H1 (cell line): Measurements from ENCODE around the gene NADSYN1. TPM values are rescaled to one million over a fixed set of nuclear protein-coding genes. Genes with fewer than 3 reads are reported as not detected.
A peak's percentile ranks its signal among the peaks of the same experiment; 100 is the strongest.

Experiments
- CTCF ChIA-PET: fragments of 300-600 bp; sonication (Branson Sonifier 250); formaldehyde crosslinking; loops from one replicate; lab custom pipeline; 2021; ENCODE audit not compliant: partially characterized antibody; lab: Charles Lee
- POLR2A ChIA-PET: fragments of 300-600 bp; sonication (Branson Sonifier 250); formaldehyde crosslinking; loops from one replicate; lab custom pipeline; 2021; ENCODE audit warnings: inconsistent platforms; ENCODE audit not compliant: partially characterized antibody; lab: Charles Lee
- DNase-seq, 2 experiments: peaks; one replicate each; pipeline versions ENCODE4 v3.0.0 to v3.0.0-alpha.2; 2010 to 2022; ENCODE audit warnings: low spot score in 2 of 2, low read depth in 1 of 2, mixed read lengths in 1 of 2
- FAIRE-seq: peaks from 2 replicates; lab custom pipeline; 2011; peaks lifted over from hg19 to GRCh38; lab: Jason Lieb, UNC
- H2AFZ ChIP-seq: 2 replicates; pipeline ENCODE4 v1.8.1; 2012; ENCODE audit warnings: low read length, inconsistent platforms
- H2AK5ac ChIP-seq: 2 replicates; pipeline ENCODE4 v1.6.1; 2013; ENCODE audit warnings: low read depth, low read length
- H2BK120ac ChIP-seq: replicated peaks from 2 replicates; pipeline ENCODE3; 2013; ENCODE audit warnings: low read depth, low read length, inconsistent platforms
- H2BK12ac ChIP-seq: 2 replicates; pipeline ENCODE4 v1.6.1; 2013; ENCODE audit warnings: low read depth, low read length
- H2BK15ac ChIP-seq: 2 replicates; pipeline ENCODE4 v1.6.1; 2013; ENCODE audit warnings: low read length
- H2BK20ac ChIP-seq: 2 replicates; pipeline ENCODE4 v1.6.1; 2013; ENCODE audit warnings: low read length
- H2BK5ac ChIP-seq: 2 replicates; pipeline ENCODE4 v1.6.1; 2013; ENCODE audit warnings: low read depth, low read length
- H3K14ac ChIP-seq: 2 replicates; pipeline ENCODE4 v1.6.1; 2013; ENCODE audit warnings: inconsistent platforms; ENCODE audit not compliant: insufficient read length
- H3K18ac ChIP-seq: 2 replicates; pipeline ENCODE4 v1.6.1; 2013; ENCODE audit warnings: low read length; ENCODE audit errors: extremely low read depth
- H3K23ac ChIP-seq: 2 replicates; pipeline ENCODE4 v1.6.1; 2013; ENCODE audit warnings: inconsistent platforms; ENCODE audit not compliant: insufficient read length
- H3K23me2 ChIP-seq: 2 replicates; pipeline ENCODE4 v1.6.1; 2013; ENCODE audit warnings: low read depth, low read length
- H3K27ac ChIP-seq: 2 replicates; pipeline ENCODE4 v1.6.1; 2011; ENCODE audit warnings: low read depth, low read length, inconsistent platforms
- H3K27me3 ChIP-seq, 4 experiments: replicated peaks in 1 of 4; 1 replicate in 1 of 4; 2 replicates in 3 of 4; pipeline versions ENCODE4 v1.6.1 to v1.8.1; 2011 to 2013; ENCODE audit warnings: low read length in 3 of 4, mild to moderate bottlenecking in 3 of 4, inconsistent platforms in 2 of 4, mixed read lengths in 2 of 4, moderate library complexity in 1 of 4; ENCODE audit not compliant: control insufficient read depth in 3 of 4, insufficient read depth in 3 of 4; ENCODE audit errors: extremely low read depth in 1 of 4
- H3K36me3 ChIP-seq, 4 experiments: 2 replicates each; pipeline versions ENCODE4 v1.6.1 to v1.8.1; 2011 to 2013; ENCODE audit warnings: mild to moderate bottlenecking in 4 of 4, low read length in 3 of 4, moderate library complexity in 2 of 4, control low read depth in 1 of 4, inconsistent platforms in 1 of 4; ENCODE audit not compliant: insufficient read depth in 4 of 4, control insufficient read depth in 2 of 4
- H3K4ac ChIP-seq: replicated peaks from 2 replicates; pipeline ENCODE3; 2013; ENCODE audit warnings: low read length, low read depth, mixed read lengths, inconsistent platforms; ENCODE audit not compliant: insufficient read length
- H3K4me1 ChIP-seq, 4 experiments: replicated peaks in 1 of 4; 1 replicate in 1 of 4; 2 replicates in 3 of 4; pipeline versions ENCODE4 v1.6.1 to v1.8.1; 2011 to 2013; ENCODE audit warnings: low read length in 3 of 4, inconsistent platforms in 2 of 4, mixed read lengths in 1 of 4; ENCODE audit not compliant: insufficient read depth in 4 of 4, control insufficient read depth in 3 of 4
- H3K4me2 ChIP-seq, 2 experiments: 2 replicates each; pipeline versions ENCODE4 v1.6.1 to v1.8.1; 2011 to 2013; ENCODE audit warnings: low read depth in 2 of 2, low read length in 2 of 2, control low read depth in 1 of 2, inconsistent platforms in 1 of 2, mild to moderate bottlenecking in 1 of 2; ENCODE audit not compliant: insufficient read depth in 1 of 2
- H3K4me3 ChIP-seq, 4 experiments: fragments of 200-600, 300-600 bp in 1 of 4; sonication (generic), shearing (Covaris generic), sonication (Bioruptor Twin) in 1 of 4; 2 replicates each; pipeline versions ENCODE4 v1.5.1 to v1.8.1; 2011 to 2016; ENCODE audit warnings: low read length in 4 of 4, low read depth in 3 of 4, control low read depth in 2 of 4, inconsistent platforms in 2 of 4, mild to moderate bottlenecking in 2 of 4, mixed read lengths in 1 of 4, moderate library complexity in 1 of 4; ENCODE audit not compliant: insufficient read depth in 2 of 4; ENCODE audit errors: extremely low read depth in 1 of 4
- H3K56ac ChIP-seq: replicated peaks from 2 replicates; pipeline ENCODE3; 2013; ENCODE audit warnings: low read depth, mild to moderate bottlenecking, mixed read lengths, low read length, inconsistent platforms; ENCODE audit not compliant: insufficient read length
- H3K79me1 ChIP-seq: 2 replicates; pipeline ENCODE4 v1.6.1; 2013; ENCODE audit warnings: low read depth, low read length, control low read depth
- H3K79me2 ChIP-seq, 2 experiments: 2 replicates each; pipeline versions ENCODE4 v1.6.1 to v1.8.1; 2012 to 2013; ENCODE audit warnings: low read length in 2 of 2, mild to moderate bottlenecking in 2 of 2, inconsistent platforms in 1 of 2; ENCODE audit not compliant: insufficient read depth in 2 of 2, control insufficient read depth in 1 of 2
- H3K9ac ChIP-seq, 4 experiments: replicated peaks in 1 of 4; 1 replicate in 1 of 4; 2 replicates in 3 of 4; pipeline versions ENCODE4 v1.6.1 to v1.8.1; 2011 to 2013; ENCODE audit warnings: low read depth in 3 of 4, low read length in 3 of 4, control low read depth in 2 of 4, mild to moderate bottlenecking in 2 of 4, moderate library complexity in 2 of 4, inconsistent platforms in 1 of 4; ENCODE audit errors: extremely low read depth in 1 of 4
- H3K9me3 ChIP-seq, 2 experiments: 2 replicates each; pipeline versions ENCODE4 v1.6.1 to v1.8.1; 2012 to 2013; ENCODE audit warnings: mild to moderate bottlenecking in 2 of 2, moderate library complexity in 2 of 2, control low read depth in 1 of 2, inconsistent platforms in 1 of 2, low read depth in 1 of 2, low read length in 1 of 2, mixed read lengths in 1 of 2; ENCODE audit not compliant: insufficient read depth in 2 of 2
- H4K20me1 ChIP-seq, 2 experiments: replicated peaks in 1 of 2; 2 replicates each; pipeline versions ENCODE3 to v1.8.1; 2011 to 2013; ENCODE audit warnings: inconsistent platforms in 2 of 2, low read length in 2 of 2, mild to moderate bottlenecking in 1 of 2; ENCODE audit not compliant: insufficient read depth in 2 of 2, control insufficient read depth in 1 of 2
- H4K5ac ChIP-seq: 2 replicates; pipeline ENCODE4 v1.6.1; 2013; ENCODE audit warnings: low read length, low read depth, mixed read lengths, inconsistent platforms; ENCODE audit not compliant: insufficient read length
- H4K8ac ChIP-seq: 2 replicates; pipeline ENCODE4 v1.8.0; 2013; ENCODE audit warnings: mild to moderate bottlenecking, moderate library complexity, low read length, inconsistent platforms; ENCODE audit not compliant: insufficient read depth; ENCODE audit errors: extremely low read depth
- H4K91ac ChIP-seq: replicated peaks from 2 replicates; pipeline ENCODE3; 2013; ENCODE audit warnings: low read length, mixed read lengths, inconsistent platforms; ENCODE audit not compliant: insufficient read length
- E2F6 ChIP-seq: IDR thresholded peaks from 2 replicates; pipeline ENCODE4 v1.6.1; 2012; ENCODE audit warnings: inconsistent platforms
- POLR2AphosphoS5 ChIP-seq: IDR thresholded peaks from 2 replicates; pipeline ENCODE4 v1.6.1; 2011; ENCODE audit warnings: low read depth, low read length
- RAD21 ChIP-seq, 2 experiments: IDR thresholded peaks in 1 of 2; conservative IDR thresholded peaks in 1 of 2; 2 replicates each; pipeline ENCODE4 v1.6.1; 2011; ENCODE audit warnings: low read depth in 2 of 2, low read length in 2 of 2, improper control_type of control experiment in 1 of 2, inconsistent platforms in 1 of 2, mild to moderate bottlenecking in 1 of 2, moderate library complexity in 1 of 2
- RBBP5 ChIP-seq: IDR thresholded peaks from 2 replicates; pipeline ENCODE4 v1.7.1; 2012; ENCODE audit warnings: low read depth, mild to moderate bottlenecking, inconsistent platforms, low read length, moderate library complexity, borderline replicate concordance
- TCF12 ChIP-seq: IDR thresholded peaks from 2 replicates; pipeline ENCODE4 v1.6.1; 2011; ENCODE audit warnings: low read depth, mild to moderate bottlenecking, low read length
- WGBS, 2 experiments: shearing (Covaris generic) in 1 of 2; methylation state at CpG; one replicate each; pipeline versions ENCODE4 v1.1.6 to v1.1.7; 2013 to 2015; ENCODE audit warnings: low lambda C conversion rate in 2 of 2, mixed read lengths in 2 of 2, inconsistent platforms in 1 of 2, low coverage in 1 of 2, missing lambda C conversion rate in 1 of 2; ENCODE audit not compliant: insufficient replicate concordance in 2 of 2, insufficient coverage in 1 of 2, insufficient read length in 1 of 2; ENCODE audit errors: extremely low coverage in 1 of 2, missing lambda C conversion rate in 1 of 2; 5-methylcytosine and 5-hydroxymethylcytosine counted together
- polyA plus RNA-seq, 7 experiments: library from polyadenylated mRNA; depleted of rRNA in 3 of 7; stranded (reverse) in 5 of 7; unstranded in 2 of 7; fragments of >200 nt in 5 of 7; fragments of 200-250 nt in 2 of 7; gene quantifications; 1 replicate in 5 of 7; 2 replicates in 1 of 7; 4 replicates in 1 of 7; pipeline versions ENCODE4 v1.2.1 to v1.2.3, GENCODE V29; 2011 to 2013; ENCODE audit warnings: missing spikeins in 2 of 7, mixed read lengths in 2 of 7
- total RNA-seq: library from RNA; stranded (reverse); fragmentation: NEBNext Ultra II Directional; extraction: Animal tissue kit (Norgen Biotek cat#: 25700); gene quantifications from 2 replicates; pipeline ENCODE4 v1.2.1, GENCODE V29; 2021

NADSYN1 gene
- total and polyA plus RNA-seq, 2 of the 8 experiments (the other 6 are each of a cell fraction or from before 2014, with no cell fraction given) = 38.3 to 38.6 TPM

- Histone ChIP-seq H2BK20ac (no peak overlapping the region), H3K79me1 (no peaks in the 10 kb centered on the region), H3K56ac (no peak overlapping the region), H3K4ac (no peak overlapping the region), H3K9me3 (no peaks in the 10 kb centered on the region), H2AFZ (no peak overlapping the region), H3K36me3 (no peaks in the 10 kb centered on the region), H3K4me2 (no peak overlapping the region), H3K23me2 (no peaks in the 10 kb centered on the region), H3K79me2 (no peaks in the 10 kb centered on the region), H2BK120ac (no peak overlapping the region), H4K5ac (no peak overlapping the region), H2BK12ac (no peak overlapping the region), H3K9ac (no peak overlapping the region), H4K20me1 (no peaks in the 10 kb centered on the region), H3K18ac (no peak overlapping the region), H3K4me1 (no peaks in the 10 kb centered on the region), H3K14ac (no peak overlapping the region), H3K27me3 (peaks cover 0 to 2% (median 0%) of the 10 kb centered on the region in 4 experiments; a peak in 1 of 7 replicates), H3K4me3 (no peak overlapping the region), H3K23ac (no peak overlapping the region), H3K27ac (no peak overlapping the region), H2AK5ac (no peak overlapping the region), H2BK5ac (no peak overlapping the region), H4K8ac (no peak overlapping the region), H2BK15ac (no peak overlapping the region), H4K91ac (no peak overlapping the region)
- WGBS, 2 experiments = 51% methylated on average over 3 of the region's 3 CpGs; no CpG with 5 or more reads in 1 of the 2 experiments
- DNase-seq (peak in 1 of 2 experiments; percentile 14), FAIRE-seq (no peak)
- ChIA-PET CTCF (interaction anchor here (1.0 kb wide), 1 partner anchor 38 kb away, joined by 3 read pairs; no protein-coding TSS in a partner anchor), POLR2A (no interaction called here)
- TF ChIP-seq RBBP5 (no peak), POLR2AphosphoS5 (no peak), TCF12 (no peak), E2F6 (no peak), RAD21 (IDR thresholded peaks at IDR 0.05 in 1 of 2, conservative IDR thresholded peaks at IDR 0.05 in 1 of 2; ENCODE audit: low read depth in 2 of 2, low read length in 2 of 2) (no peak)
Observed at GRCh38 chr11:71525188-71525937, 72.4 kb downstream of the NADSYN1 start.
